ENCODE measurements around the gene KCNQ4. TPM values are rescaled to one million over a fixed set of nuclear protein-coding genes. Genes with fewer than 3 reads are reported as not detected.
A peak's percentile ranks its signal among the peaks of the same experiment; 100 is the strongest.

The KCNQ4 gene
- total and polyA plus RNA-seq, 2 of the 8 experiments (the other 6 are each of a cell fraction or from before 2014, with no cell fraction given) = 2.2 to 3.9 TPM

DNA sequence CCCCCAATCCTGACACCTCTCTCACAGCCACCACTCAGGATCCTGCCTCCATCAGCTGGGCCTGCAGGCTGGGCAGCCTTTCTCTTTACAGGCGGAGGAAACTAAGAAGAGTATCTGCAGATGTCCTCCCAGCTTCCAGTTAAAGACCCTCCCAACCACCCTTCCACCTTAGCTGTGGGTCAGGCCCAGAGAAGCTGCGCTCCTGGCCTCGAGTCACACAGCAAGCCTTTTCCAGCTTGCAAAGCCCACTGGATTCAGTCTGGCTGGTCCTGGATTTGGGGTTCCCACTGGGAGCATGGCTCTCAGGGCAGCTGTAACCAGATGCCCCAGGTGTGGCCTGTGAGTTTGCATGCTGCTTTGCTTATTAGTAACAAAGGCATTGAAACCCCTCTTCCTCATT, 19.9 kb downstream of the KCNQ4 start:
- Histone ChIP-seq H2AK5ac (ENCODE audit: low read depth, low read length) (no peak overlapping the region), H4K5ac (ENCODE audit: insufficient read length, low read depth, low read length) (no peak overlapping the region), H2BK20ac (ENCODE audit: low read length) (no peak overlapping the region), H3K9ac (replicated peaks in 1 of 4; ENCODE audit: extremely low read depth in 1 of 4, low read depth in 3 of 4, low read length in 3 of 4) (no peak overlapping the region; a peak in 1 of 7 replicates), H4K8ac (ENCODE audit: extremely low read depth, insufficient read depth, low read length) (no peak overlapping the region; the same call in 1 of the 2 replicates), H3K36me3 (ENCODE audit: control insufficient read depth in 2 of 4, insufficient read depth in 4 of 4, low read length in 3 of 4) (no peaks in the 10 kb centered on the region), H3K4ac (replicated peaks; ENCODE audit: insufficient read length, low read depth, low read length) (no peak overlapping the region), H2BK5ac (ENCODE audit: low read depth, low read length) (peak overlapping the region; percentile 66; the same call in 1 of the 2 replicates), H3K23me2 (ENCODE audit: low read depth, low read length) (peaks cover 3% of the 10 kb centered on the region; the same call in 1 of the 2 replicates), H2BK120ac (replicated peaks; ENCODE audit: low read depth, low read length) (peak overlapping the region; percentile 59), H4K91ac (replicated peaks; ENCODE audit: insufficient read length, low read length) (peak overlapping the region; percentile 32), H4K20me1 (replicated peaks in 1 of 2; ENCODE audit: control insufficient read depth in 1 of 2, insufficient read depth in 2 of 2, low read length in 2 of 2) (no peaks in the 10 kb centered on the region), H2BK12ac (ENCODE audit: low read depth, low read length) (no peak overlapping the region), H3K79me2 (ENCODE audit: control insufficient read depth in 1 of 2, insufficient read depth in 2 of 2, low read length in 2 of 2) (no peaks in the 10 kb centered on the region), H3K4me1 (replicated peaks in 1 of 4; ENCODE audit: control insufficient read depth in 3 of 4, insufficient read depth in 4 of 4, low read length in 3 of 4) (peaks cover 9 to 34% (median 26%) of the 10 kb centered on the region in 4 experiments), H2BK15ac (ENCODE audit: low read length) (peak overlapping the region; percentile 18; the same call in 1 of the 2 replicates), H3K4me3 (ENCODE audit: extremely low read depth in 1 of 4, insufficient read depth in 2 of 4, low read depth in 3 of 4, low read length in 4 of 4) (no peak overlapping the region), H3K9me3 (ENCODE audit: insufficient read depth in 2 of 2, low read depth in 1 of 2, low read length in 1 of 2) (no peaks in the 10 kb centered on the region), H3K14ac (ENCODE audit: insufficient read length) (no peak overlapping the region), H3K18ac (ENCODE audit: extremely low read depth, low read length) (peak overlapping the region; percentile 43; the same call in 1 of the 2 replicates), H3K79me1 (ENCODE audit: low read depth, low read length) (no peaks in the 10 kb centered on the region), H3K27ac (ENCODE audit: low read depth, low read length) (no peak overlapping the region), H3K27me3 (replicated peaks in 1 of 4; ENCODE audit: control insufficient read depth in 3 of 4, extremely low read depth in 1 of 4, insufficient read depth in 3 of 4, low read length in 3 of 4) (peaks cover 0 to 6% (median 4%) of the 10 kb centered on the region in 4 experiments; a peak in 3 of 7 replicates), H2AFZ (ENCODE audit: low read length) (no peak overlapping the region), H3K56ac (replicated peaks; ENCODE audit: insufficient read length, low read depth, low read length) (no peak overlapping the region), H3K4me2 (ENCODE audit: insufficient read depth in 1 of 2, low read depth in 2 of 2, low read length in 2 of 2) (peak overlapping the region; percentile 4 to 73; a peak in 2 of 4 replicates), H3K23ac (ENCODE audit: insufficient read length) (no peak overlapping the region)
- WGBS, 2 experiments (ENCODE audit: extremely low coverage in 1 of 2, insufficient coverage in 1 of 2, insufficient read length in 1 of 2, insufficient replicate concordance in 2 of 2, low coverage in 1 of 2, low lambda C conversion rate in 2 of 2, missing lambda C conversion rate in 1 of 2) = 77% methylated on average over 3 of the region's 3 CpGs; no CpG with 5 or more reads in 1 of the 2 experiments
- TF ChIP-seq, protein P1, sequence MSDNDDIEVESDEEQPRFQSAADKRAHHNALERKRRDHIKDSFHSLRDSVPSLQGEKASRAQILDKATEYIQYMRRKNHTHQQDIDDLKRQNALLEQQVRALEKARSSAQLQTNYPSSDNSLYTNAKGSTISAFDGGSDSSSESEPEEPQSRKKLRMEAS (IDR thresholded peaks at IDR 0.05) = peak; percentile 62; the same call in 1 of the 2 replicates
- TF ChIP-seq KDM1A (IDR thresholded peaks at IDR 0.05; ENCODE audit: borderline replicate concordance, low read length) (peak; percentile 19; the same call in 1 of the 2 replicates), CBX5 (IDR thresholded peaks at IDR 0.05; ENCODE audit: low read depth, low read length) (no peak), POU5F1 (IDR thresholded peaks at IDR 0.05; ENCODE audit: low read depth, low read length) (no peak), TAF1 (IDR thresholded peaks at IDR 0.05; ENCODE audit: low read depth, low read length) (0 out of 2 replicates have a peak, but pooled peaks have one; percentile 16), TCF12 (IDR thresholded peaks at IDR 0.05; ENCODE audit: low read depth, low read length) (0 out of 2 replicates have a peak, but pooled peaks have one; percentile 39)
- CTCF ChIA-PET (ENCODE audit: partially characterized antibody) = interaction anchor here (0.6 to 24.5 kb wide), 9 partner anchors 16 to 134 kb away, joined by 3 to 325 read pairs (median 4); no protein-coding TSS in a partner anchor
- no peak for FAIRE-seq
- POLR2A ChIA-PET (ENCODE audit: partially characterized antibody) = interaction anchor here (0.6 to 1.5 kb wide), 6 partner anchors 16 to 496 kb away, joined by 3 to 7 read pairs (median 4); partner anchors contain the start of genes CTPS1 and NFYC
- no peak for DNase-seq (ENCODE audit: low read depth in 1 of 2, low spot score in 2 of 2)
